ENCODE results near the gene ENTPD2.

ENTPD2 gene

GRCh38 chr9:137070201-137070905 is 16.5 kb upstream of the ENTPD2 start, which contains the start of gene SAPCD2:
Gene SAPCD2, minus strand, starts transcription at chr9:137070557. Its CDS starts 97 bp downstream, at chr9:137070460.
- DNase-seq, result peak; percentile 66
- H3K4me3 ChIP-seq (ENCODE audit: low read depth, low read length), result peak within 1 kb of the TSS; percentile 48

GRCh38 chr9:137069508-137070091 is 15.7 kb upstream of the ENTPD2 start:
- Histone ChIP-seq H3K27ac (no peak overlapping the region), H3K4me3 (ENCODE audit: low read depth, low read length) (peak overlapping the region; percentile 48), H3K36me3 (replicated peaks) (no peaks in the 10 kb centered on the region), H3K27me3 (replicated peaks) (no peaks in the 10 kb centered on the region)
- no peak for DNase-seq
- no peak for TF ChIP-seq CTCF (IDR thresholded peaks at IDR 0.05; ENCODE audit: low read depth, low read length, missing control alignments)
- in situ Hi-C loops (cut with HindIII; ENCODE audit: low pct_ligation_motif_present, low sequenced_read_pairs), result no loop called here

More at GRCh38 chr9:137070201-137070905, 16.5 kb upstream of the ENTPD2 start, which contains the start of gene SAPCD2:
- TF ChIP-seq CTCF (IDR thresholded peaks at IDR 0.05; ENCODE audit: low read depth, low read length, missing control alignments), result no peak
- in situ Hi-C loops (cut with HindIII; ENCODE audit: low pct_ligation_motif_present, low sequenced_read_pairs), result no loop called here
- H3K27ac ChIP-seq, result no peak within 1 kb of the TSS
- H3K36me3 ChIP-seq (replicated peaks), result no peaks in the 10 kb centered on the region
- no peaks in the 10 kb centered on the region for H3K27me3 ChIP-seq (replicated peaks)

- Histone ChIP-seq H3K27ac (no peak overlapping the region), H3K4me3 (ENCODE audit: low read depth, low read length) (peak overlapping the region; percentile 48), H3K27me3 (replicated peaks) (no peaks in the 10 kb centered on the region), H3K36me3 (replicated peaks) (no peaks in the 10 kb centered on the region)
- TF ChIP-seq CTCF (IDR thresholded peaks at IDR 0.05; ENCODE audit: low read depth, low read length, missing control alignments), result no peak
- DNase-seq, result no peak
- in situ Hi-C loops (cut with HindIII; ENCODE audit: low pct_ligation_motif_present, low sequenced_read_pairs), result no loop called here
Measured at GRCh38 chr9:137068539-137069507, 15.0 kb upstream of the ENTPD2 start.

GRCh38 chr9:137067860-137068538 is 14.1 kb upstream of the ENTPD2 start:
- TF ChIP-seq CTCF (IDR thresholded peaks at IDR 0.05; ENCODE audit: low read depth, low read length, missing control alignments), result peak; percentile 90
- in situ Hi-C loops (cut with HindIII; ENCODE audit: low pct_ligation_motif_present, low sequenced_read_pairs), result no loop called here
- DNase-seq, result peak; percentile 45
- H3K4me3 ChIP-seq (ENCODE audit: low read depth, low read length), result no peak overlapping the region
- no peaks in the 10 kb centered on the region for H3K27me3 ChIP-seq (replicated peaks)
- no peak overlapping the region for H3K27ac ChIP-seq
- H3K36me3 ChIP-seq (replicated peaks), result no peaks in the 10 kb centered on the region

GRCh38 chr9:137066096-137066861 is 12.4 kb upstream of the ENTPD2 start:
- no peak for TF ChIP-seq CTCF (IDR thresholded peaks at IDR 0.05; ENCODE audit: low read depth, low read length, missing control alignments)

More at GRCh38 chr9:137066096-137066861, 12.4 kb upstream of the ENTPD2 start:
- Histone ChIP-seq H3K4me3 (ENCODE audit: low read depth, low read length) (no peak overlapping the region), H3K27ac (no peak overlapping the region), H3K27me3 (replicated peaks) (no peaks in the 10 kb centered on the region), H3K36me3 (replicated peaks) (no peaks in the 10 kb centered on the region)
- in situ Hi-C loops (cut with HindIII; ENCODE audit: low pct_ligation_motif_present, low sequenced_read_pairs), result no loop called here
- no peak for DNase-seq

Data from brain microvascular endothelial cell (primary cell).